ENCODE results near the gene DOCK2.

DOCK2 gene

DNA sequence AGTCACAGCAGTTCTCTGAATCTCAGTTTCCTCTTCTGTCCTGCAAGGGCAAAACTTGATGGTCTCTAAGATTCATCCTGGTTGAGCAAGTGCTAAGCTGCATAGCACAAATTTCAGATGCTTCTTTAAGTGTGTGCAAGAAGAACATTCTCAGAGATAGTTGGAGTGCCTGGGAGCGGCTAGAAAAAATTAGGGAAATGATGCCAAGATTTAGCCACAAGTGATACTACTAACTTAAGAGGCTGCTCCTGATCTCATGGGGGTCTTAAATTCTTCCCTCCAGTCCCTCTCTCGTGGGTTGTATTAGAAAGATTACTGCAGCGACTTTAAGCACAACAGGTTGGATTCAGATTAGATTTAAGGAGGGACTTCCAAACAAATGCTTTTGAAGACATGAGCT is 319.1 kb downstream of the DOCK2 start:
- no peak for DNase-seq

DNA sequence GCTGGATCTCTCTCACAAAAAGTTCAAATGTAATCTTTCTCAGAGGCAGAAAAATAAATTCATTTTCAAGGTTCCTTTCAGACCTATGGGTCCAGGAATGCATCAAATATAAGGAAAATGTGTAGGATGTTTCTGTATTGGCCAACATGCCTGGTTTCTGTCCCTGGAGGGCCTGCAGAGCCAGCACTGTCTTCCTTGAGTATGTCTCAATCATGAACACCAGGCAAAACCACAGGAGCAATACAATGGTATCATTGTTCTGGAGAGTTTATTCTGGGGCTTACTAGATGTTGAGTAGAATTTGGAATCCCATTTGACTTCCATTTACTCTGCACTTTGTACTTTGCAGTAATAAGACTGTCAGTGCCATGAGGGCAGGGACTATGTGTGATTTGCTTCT is 319.7 kb downstream of the DOCK2 start:
- no peak for DNase-seq

DNA sequence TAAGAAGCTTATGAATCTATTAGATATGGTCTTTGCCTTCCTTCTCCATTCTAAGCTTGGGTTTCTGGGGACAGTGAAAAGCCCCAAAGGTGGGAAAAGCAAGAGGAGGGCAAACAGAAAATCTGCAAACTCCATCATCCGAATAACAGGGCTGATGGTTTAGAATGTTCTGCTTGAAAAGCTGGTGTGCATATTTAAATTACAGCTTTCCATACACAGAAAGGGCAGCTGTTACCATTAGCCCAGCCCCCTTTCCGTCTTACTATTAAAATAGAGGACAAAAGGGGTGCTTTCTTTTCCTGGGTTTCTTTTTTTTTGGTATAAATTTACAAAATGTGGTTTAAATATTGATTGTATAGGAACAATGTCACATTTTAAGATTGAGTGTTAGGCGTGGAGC is 321.2 kb downstream of the DOCK2 start:
- DNase-seq, result no peak

DNA sequence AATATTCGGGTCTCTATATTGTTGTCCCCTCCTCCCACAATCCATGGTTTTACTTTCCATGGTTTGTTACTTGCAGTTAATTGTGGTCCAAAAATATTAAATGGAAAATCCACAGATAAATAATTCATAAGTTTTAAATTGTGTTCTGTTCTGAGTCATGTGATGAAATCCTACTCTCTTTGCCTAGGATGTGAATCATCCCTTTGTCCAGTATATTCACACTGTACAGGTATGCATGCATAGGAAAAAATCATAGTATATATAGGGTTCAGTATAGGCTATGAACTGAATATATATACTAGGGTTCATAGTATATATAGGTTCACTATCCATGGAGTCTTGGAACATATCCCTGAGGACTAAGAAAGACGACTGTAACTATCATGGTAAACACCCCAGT is 323.6 kb downstream of the DOCK2 start:
- DNase-seq, result no peak

GRCh38 chr5:169964246-169964645 is 327.2 kb downstream of the DOCK2 start:
- DNase-seq, result no peak

DNA sequence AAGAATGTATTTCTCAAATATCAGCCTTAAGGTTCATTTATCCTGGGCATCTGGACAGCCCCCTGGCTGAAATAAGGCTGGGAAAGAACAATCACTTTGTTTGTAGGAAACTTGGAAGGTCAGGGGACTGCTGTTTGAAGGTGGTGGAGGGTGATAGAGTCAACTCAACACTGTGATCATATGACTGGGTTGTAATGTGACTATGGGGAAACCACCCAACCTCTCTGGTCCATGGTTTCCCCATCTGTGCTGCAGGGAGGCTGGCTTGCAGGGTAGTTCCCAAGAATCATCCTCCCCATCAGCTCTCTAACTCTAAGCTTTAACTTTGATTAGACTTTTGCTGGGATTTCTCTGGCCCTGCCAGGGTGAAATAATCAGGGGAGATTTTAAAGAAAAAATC is 333.3 kb downstream of the DOCK2 start:
- DNase-seq, result no peak

DNA sequence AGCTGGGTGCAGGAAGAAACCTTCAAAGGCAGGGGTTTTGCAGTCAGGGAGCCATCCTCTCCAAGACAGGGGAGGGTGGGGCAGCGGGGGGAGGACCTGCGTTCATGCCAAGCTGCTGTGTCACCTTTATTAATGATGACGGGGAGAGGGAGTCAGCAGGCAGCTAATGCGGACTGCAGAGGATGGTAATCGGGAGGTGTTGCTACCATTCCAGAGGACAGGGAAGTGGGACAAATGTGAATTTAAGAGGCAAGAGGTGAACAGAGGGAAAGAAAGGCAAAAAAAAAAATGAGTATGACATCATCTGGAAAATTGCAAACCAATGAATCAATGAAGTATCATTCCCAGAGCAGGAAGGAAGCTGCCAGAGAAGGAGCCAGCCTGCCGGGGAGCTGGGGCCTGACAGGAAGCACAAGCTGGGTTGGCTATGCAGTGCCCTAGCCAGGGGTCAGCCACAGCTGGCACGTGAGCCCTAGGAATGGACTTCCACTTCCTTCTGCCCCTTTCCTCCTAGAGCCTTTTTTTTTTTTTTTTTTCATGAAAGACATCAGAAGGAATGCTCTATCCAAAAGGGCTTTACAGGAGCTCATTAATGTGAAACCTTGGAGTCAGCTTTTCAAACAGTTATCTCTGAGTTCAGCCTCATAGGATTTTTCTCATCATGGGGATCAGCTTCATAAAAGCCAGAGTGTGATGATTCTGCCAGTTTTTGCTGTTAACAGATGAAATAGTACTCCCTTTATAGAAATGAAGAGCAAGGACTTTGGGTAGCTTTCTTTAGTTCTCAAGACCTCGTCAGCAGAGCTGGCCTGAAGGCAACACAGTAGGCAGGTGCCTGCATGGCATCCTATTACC is 334.1 kb downstream of the DOCK2 start:
- DNase-seq, result no peak

- DNase-seq, result no peak
Measured at GRCh38 chr5:169971780-169972179, 334.7 kb downstream of the DOCK2 start.

DNA sequence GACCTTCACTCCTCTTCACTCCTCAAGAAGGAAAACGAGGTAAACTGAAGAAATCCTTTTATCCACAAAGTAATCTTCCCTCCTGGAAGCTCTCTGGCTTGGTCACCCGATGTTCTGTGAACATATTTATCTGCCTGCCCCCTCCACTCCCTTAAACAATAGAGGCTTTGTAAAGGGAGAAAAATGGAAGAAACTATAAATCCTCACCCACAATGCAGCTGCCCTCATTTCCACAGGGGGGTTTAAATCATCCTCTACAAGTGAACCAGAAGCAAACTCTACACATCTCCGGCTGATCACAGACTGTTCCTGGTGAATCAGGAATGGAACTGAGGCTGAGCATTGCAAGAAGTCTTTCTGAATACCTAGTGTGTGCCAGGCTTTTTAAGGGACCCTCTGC is 336.0 kb downstream of the DOCK2 start:
- no peak for DNase-seq

DNA sequence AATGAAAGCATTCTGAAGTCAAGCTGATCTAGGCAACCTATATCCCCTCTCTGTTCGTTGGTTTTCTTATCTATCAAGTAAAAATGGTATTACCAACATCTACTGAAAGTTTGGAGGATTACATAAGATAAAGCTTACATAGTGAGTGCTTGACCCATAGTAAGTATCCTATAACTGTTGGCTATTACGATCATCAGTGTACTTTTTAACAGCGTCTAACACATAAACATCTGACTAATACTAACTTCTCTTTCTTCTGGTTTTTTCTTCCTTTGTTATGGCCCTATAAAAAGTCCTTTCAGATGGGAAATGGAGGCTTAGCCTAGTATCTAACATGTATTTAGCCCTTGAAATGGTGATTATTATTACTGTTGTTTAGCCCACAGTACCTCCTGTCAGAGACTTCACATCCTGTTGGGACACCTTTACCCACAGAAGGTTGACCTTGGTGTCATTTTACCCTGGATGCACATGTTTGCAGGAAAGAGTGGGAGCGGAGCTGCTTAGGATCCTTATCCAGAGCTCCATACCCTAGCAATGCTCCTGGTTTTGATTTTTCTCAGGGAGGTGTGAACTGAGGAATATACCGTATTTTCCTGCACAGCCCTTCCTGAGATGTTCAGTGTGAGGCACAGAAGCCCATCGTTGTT is 337.2 kb downstream of the DOCK2 start:
- no peak for DNase-seq

GRCh38 chr5:169978714-169979113 is 341.6 kb downstream of the DOCK2 start:
- DNase-seq, result no peak

GRCh38 chr5:169979871-169980270 is 342.8 kb downstream of the DOCK2 start:
- DNase-seq, result no peak

DNA sequence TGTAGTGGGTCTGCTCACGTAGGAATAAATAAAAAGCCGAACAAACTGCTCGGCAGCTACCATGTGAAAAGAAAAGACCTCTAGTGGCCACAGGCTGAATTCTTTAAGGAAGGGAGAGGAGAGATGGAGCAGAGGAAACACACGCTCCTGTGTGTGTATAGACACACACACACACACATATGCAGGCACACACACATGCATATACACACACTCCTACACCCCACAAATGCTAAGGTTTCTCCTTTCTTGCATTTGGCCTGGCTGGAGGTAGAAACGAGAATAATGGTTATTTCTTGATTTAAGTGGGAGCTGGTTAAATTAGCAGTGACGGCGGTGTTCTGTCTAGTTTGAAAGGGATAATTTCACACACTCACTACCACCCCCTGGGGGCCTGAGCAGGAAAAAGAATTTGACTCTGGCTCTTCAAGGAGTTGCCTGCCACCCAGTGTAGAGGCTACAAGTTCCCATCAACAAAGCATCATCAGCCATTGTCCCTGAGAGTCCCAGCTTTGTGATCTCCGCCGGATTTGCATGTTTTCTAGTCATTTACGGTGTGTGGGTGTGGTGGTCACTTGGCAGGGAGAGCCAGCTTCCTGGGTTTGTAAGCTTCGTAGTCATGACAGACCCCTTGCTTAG is 343.5 kb downstream of the DOCK2 start, which contains the start of gene INSYN2B:
Gene INSYN2B, minus strand, starts transcription at position 78 of the 636 bp plus-strand sequence. CDS start 96,597 bp downstream, outside the sequence.
- DNase-seq, result peak; percentile 10

GRCh38 chr5:169988206-169988605 is 351.1 kb downstream of the DOCK2 start:
- no peak for DNase-seq

- no peak for DNase-seq
Measured at GRCh38 chr5:169988947-169989346, 351.9 kb downstream of the DOCK2 start.

- DNase-seq, result no peak
Measured at GRCh38 chr5:169989365-169989764, 352.3 kb downstream of the DOCK2 start.

DNA sequence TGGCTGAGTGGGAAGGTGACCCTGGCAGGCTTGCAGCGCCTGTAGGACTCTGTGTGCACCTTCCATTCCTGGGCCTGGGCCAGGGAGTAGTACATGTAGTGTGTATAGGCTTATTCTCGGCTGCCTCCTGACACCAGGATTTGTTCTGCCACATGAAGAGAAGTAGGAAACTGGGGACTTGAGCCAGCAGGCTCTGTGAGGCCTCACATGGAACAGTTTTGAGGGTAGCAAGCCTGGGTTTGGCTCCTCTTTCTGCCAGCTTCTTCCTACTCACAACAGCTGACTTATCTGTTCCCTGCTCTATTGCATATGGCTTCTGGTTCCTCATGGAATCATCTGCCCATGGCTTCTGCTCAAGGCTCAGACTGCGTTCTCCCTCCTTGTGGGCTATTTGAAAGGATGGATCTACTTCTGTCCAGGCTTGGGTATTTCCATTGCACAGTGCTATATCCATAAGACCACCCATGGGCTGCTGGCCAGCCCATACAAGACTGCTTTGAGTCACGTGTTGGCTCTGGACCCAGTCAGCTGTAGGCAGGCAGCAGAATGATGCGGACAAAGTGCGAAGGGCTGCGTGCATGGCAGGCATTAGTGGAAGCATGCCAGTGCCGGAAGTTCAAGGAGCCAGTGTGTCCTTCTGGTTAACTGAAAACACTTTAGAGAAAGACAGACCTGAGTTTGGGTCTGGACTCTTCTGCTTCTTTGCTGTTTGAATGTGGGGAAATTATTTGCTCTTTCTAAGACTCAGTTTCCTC is 354.2 kb downstream of the DOCK2 start:
- DNase-seq, result no peak

GRCh38 chr5:169992789-169993484 is 355.9 kb downstream of the DOCK2 start:
- DNase-seq, result no peak

- no peak for DNase-seq
Measured at GRCh38 chr5:169993485-169993790, 356.4 kb downstream of the DOCK2 start.

DNA sequence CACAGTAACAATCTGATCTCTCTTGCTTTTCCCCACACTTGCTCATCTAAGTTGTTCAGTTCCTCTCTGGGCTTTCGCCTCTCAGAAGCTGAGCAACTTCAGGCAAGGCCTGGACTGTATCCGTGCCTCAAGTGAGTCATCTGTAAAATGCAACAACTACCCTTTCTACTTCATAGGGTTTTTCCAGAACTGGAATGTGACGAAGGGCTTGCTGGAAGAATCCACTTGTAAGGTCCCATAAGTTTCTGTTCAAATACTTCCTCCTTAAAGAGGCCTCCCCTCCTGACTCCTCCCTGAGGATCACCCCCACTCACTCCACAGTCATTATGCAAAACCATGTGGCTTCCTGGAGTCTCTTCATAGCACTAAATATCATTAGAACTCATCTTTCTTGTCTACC is 360.7 kb downstream of the DOCK2 start:
- DNase-seq, result no peak

DNA sequence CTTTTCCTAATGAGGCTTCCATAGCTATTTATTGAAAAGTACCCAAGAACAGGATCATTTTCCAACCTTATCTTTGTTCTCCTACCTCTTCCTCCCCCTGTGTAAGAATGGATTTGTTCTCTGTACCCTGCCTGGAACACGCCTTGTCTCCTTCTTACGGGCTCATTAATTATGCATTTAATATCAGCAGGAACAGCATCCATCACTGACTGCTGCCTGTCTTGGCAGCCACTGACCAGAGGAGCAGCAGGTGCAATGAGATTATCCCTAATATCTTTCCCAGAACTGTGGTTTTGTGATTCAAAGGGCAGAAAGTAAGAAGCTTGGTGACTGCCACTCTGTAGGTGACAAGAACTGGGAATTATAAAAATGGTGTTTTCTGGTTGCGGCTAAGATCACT is 362.5 kb downstream of the DOCK2 start:
- no peak for DNase-seq

GRCh38 chr5:170000155-170000554 is 363.1 kb downstream of the DOCK2 start:
- no peak for DNase-seq

- no peak for DNase-seq
Measured at GRCh38 chr5:170006021-170006420, 368.9 kb downstream of the DOCK2 start.
